CD4-positive, alpha-beta T cell treated with Interleukin-2 at 100 ng/mL for 4 hours (primary cell): ENCODE results near the gene TUBB1.
"Not testable (repeated sequence)": the region's sequence is repeated elsewhere in the genome, so short reads cannot be mapped to it uniquely, and the experiment has no call there.

Experiments used
- DNase-seq: peaks from one replicate; pipeline ENCODE4 v3.0.0-alpha.2; 2020; ENCODE audit warnings: low spot score

Gene TUBB1

GRCh38 chr20:59019217-59019616 is at the start of gene TUBB1:
Gene TUBB1, plus strand, starts transcription at chr20:59019429. Its CDS starts 94 bp downstream, at chr20:59019523.
- no peak for DNase-seq

DNA sequence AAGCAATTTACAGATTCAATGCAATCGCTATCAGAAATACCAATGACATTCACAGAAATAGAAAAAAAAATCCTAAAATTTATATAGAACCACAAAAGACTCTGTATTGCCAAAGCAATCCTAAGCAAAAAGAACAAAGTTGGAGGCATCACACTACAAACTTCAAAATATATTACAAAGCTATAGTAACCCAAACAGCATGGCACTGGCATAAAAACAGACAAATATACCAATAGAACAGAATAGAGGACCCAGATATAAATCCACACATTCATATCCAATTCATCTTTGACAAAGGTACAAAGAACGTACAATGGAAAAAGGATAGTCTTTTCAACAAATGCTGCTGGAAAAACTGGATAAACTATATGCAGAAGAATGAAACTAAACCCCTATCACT is 49.8 kb upstream of the TUBB1 start:
- no peak for DNase-seq

- no peak for DNase-seq
Observed at GRCh38 chr20:58970146-58970545, 49.1 kb upstream of the TUBB1 start.

- DNase-seq = no peak
Observed at GRCh38 chr20:58971429-58971828, 47.8 kb upstream of the TUBB1 start.

GRCh38 chr20:58973179-58973578 is 46.0 kb upstream of the TUBB1 start:
- DNase-seq = no peak

DNA sequence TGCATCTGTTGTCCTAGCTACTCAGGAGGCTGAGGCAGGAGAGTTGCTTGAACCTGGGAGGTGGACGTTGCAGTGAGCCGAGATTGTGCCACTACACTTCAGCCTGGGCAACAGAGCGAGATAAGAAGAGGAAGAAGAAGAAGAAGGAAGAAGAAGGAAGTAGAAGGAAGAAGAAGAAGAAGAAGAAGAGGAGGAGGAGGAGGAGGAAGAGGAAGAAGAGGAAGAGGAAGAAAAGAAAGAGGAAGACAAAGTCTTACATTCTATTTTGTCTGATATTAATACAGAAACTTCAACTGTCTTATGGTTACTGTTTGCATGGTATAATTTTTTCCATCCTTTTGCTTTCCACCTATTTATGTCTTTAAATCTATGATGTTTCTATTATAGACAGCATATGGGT is 45.4 kb upstream of the TUBB1 start:
- DNase-seq = no peak

DNA sequence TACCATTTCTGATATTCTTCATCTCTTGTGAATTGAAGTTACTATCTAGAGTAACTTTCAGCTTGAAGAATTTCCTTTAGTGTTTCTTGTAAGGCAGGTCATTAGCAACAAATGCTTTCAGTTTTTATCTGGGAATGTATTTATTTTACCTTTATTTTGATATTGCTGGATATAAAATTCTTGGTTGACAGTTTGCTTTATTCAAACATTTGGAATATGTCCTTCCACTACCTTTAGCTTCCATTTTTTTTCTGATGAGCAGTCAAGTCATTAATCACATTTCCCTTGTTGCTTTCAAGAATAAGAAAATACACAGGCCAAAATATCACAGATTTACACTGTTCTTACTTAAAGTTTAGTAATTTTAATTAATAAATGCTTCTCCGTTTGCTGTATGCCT is 43.9 kb upstream of the TUBB1 start:
- DNase-seq = no peak

- DNase-seq = no peak
Observed at GRCh38 chr20:58976061-58976730, 43.0 kb upstream of the TUBB1 start.

- no peak for DNase-seq
Observed at GRCh38 chr20:58978351-58979190, 40.7 kb upstream of the TUBB1 start.

DNA sequence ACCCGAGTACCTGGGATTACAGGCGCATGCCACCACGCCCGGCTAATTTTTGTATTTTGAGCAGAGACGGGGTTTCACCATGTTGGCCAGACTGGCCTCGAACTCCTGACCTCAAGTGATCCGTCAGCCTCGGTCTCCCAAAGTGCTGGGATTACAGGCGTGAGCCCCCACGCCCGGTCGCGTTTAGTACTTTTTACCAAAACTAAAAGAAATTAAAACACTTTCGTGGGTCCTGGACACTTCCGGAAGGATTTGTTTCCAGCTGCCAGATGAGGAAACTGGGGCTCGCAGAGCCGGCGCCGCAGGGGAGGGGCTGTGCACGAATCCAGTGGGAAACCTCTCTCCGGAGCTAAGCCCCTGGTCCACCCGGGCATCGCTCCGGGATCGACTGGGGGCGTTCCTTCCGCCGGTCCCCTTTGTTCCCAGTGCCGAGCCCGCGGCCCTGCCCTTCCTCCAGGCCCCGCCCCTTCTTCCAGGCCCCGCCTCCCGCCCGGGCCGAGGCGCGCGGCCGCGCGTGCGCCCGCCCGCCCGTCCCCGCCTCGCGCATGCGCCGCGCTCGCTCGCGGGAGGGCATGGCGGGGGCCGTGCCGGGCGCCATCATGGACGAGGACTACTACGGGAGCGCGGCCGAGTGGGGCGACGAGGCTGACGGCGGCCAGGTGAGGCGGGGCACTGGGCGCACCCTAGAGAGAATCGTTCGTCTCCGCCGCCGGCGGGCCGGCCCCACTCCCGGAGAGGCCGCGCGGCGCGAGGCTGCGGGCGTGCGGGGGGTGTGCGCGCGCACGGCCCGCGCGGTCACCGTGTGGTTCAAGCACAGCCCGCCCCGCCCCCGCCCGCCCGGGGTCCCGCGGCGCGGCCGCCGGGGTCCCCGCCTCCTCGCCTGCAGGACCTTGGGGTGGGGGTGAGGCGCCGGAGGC is 38.3 kb upstream of the TUBB1 start, which contains the start of gene NELFCD:
Gene NELFCD, plus strand, starts transcription at position 546 of the 917 bp plus-strand sequence. Its CDS starts 54 bp downstream, at position 600.
- DNase-seq = peak; percentile 88

GRCh38 chr20:58981628-58982364 is 37.4 kb upstream of the TUBB1 start:
- no peak for DNase-seq

DNA sequence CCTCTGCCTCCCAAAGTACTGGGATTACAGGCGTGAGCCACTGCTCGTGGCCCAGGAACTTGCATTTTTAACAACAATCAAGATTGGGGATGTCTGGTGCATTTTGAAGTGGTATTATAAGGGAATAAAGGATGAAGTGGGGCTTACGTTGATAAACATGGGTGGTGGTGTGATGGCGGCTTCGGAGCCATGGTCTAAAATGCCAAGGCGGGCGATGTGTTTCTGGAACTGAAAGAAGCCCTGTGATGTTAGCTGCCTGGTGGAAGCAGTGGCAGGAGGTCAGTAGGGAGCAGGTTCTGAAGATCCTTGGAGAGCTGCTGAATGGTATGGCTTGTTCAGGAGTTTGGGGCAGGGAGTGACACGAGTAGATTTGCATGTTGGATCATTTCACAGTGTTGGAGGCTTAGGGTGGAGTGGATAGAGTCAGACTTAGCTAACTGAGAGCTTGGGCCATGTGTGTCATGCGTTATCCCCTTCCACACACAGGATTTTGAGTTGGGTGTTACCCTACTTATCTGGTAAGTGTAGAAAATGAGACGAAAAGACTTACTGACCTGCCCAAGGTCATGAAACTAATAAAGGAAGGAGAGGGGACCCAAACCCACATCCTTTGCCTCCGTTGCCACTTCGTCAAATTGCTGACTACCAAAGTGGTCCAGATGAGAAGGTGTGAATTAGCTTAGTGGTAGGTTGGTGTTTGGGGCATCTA is 36.7 kb upstream of the TUBB1 start:
- peak; percentile 47 for DNase-seq

DNA sequence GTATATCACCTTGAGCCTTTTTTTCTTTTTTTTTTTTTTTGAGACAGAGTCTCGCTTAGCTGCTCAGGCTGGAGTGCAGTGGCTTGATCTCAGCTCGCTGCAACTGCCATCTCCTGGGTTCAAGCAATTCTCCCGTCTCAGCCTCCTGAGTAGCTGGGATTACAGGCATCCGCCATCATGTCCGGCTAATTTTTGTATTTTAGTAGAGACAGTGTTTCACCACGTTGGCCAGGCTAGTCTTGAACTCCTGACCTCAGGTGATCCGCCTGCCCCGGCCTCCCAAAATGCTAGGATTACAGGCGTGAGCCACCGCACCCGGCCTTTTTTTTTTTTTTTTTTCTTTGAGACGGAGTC is 36.1 kb upstream of the TUBB1 start:
- DNase-seq = not testable (repeated sequence)

DNA sequence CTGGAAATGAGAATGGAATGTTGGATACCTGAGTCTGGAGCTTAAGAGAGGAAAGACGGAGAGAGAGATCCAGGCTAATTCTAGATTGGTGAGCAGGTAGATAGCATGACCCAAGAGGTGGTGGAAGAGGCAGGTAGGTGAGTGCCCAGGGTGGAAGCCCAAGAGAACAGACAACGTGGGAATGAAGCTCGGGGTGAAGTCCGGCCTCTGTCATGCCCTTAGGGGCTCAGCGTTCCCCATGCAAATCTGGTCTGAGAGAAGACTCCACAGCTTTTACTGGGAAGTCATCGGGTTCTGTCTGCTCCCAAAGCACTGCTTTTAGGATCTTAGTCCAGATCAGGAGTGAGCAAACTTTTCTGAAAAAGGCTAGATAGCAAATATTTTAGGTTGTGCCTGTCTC is 34.5 kb upstream of the TUBB1 start:
- no peak for DNase-seq

GRCh38 chr20:58985656-58986055 is 33.6 kb upstream of the TUBB1 start:
- DNase-seq = no peak

DNA sequence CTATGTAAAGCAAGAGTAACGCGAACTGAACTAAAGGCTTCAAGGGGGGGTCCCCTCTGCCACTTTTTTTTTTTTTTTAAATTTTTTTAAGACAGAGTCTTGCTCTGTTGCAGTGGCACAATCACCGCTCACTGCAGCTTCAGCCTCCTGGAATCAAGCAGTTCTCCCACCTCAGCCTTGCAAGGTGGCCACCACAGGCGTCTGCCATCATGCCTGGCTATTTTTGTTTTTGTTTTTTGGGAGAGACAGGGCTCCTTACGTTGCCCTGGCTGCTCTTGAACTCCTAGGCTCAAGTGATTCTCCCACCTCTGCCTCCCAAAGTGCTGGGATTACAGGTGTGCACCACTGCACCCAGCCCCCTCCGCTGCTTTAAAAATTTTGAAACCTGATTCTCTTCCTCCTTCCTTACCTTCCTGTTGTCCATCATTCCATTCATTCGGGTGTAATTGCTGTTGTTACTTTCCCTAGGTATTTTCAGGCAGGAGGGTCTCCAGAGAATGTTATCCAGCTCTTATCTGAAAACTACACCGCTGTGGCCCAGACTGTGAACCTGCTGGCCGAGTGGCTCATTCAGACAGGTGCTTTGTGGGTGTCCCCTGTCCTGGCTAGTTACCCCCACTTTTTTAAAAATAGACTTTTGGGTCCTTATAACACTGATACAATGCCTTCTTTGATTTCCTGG is 32.8 kb upstream of the TUBB1 start:
- DNase-seq = no peak

DNA sequence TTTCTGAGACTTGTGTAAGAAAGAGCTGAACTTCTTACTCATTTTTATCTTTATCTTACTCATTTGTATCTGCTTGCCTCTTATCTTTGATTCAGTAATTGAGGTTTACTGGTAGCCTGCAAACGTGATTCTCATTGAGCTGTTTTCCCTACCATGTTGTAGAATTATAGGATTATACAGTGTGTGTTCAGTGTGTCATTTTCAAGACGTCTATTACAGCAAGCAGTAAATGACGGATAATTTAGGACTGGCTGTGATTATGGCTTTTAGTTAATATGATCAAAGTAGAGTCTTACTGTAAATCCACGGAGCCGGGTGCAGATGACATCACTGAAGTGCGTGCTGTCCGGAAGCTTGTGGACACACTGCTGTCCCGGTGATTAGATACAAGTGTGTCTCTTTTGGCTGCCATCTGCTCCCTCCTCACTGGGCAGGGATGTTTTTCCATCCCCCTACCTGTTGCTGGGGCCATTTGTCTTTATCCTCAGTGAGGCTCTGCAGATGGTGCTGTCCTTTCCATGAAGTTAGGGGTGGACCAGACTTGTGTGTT is 32.2 kb upstream of the TUBB1 start:
- no peak for DNase-seq

GRCh38 chr20:58987790-58988564 is 31.3 kb upstream of the TUBB1 start:
- DNase-seq = no peak

DNA sequence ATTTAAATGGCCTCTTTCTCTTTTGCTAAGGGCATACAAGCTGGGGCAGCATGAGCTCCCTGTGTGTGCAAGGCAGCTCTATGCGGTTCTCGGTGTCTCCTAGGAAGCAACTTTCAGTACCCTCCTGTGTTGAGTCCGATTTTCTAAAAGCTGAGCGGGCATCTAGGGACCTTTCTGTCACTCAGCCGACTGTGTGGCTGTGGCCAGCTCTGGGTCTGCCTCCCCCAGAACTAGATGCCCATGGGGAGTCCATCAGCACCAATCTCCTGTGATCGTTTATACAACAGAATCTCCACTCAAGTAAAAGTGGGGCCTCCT is 30.7 kb upstream of the TUBB1 start:
- no peak for DNase-seq

DNA sequence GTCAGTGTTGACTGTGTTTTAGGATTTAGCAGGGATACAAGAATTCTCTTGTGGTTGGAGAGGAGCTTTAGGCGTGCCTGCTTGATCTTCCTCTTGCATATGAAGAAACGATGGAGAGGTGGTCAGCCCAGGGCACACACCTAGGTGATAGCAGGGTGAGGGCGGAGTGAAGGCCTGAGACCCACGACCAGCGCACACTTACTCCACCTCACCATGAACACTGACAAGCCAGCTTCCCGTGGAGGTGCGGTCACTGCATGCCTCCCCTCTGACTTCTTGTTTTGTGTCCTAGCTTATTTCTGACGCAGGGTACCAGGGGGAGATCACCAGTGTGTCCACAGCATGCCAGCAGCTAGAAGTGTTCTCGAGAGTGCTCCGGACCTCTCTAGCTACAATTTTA is 30.0 kb upstream of the TUBB1 start:
- no peak for DNase-seq
